ENCODE results near the gene TTLL8.

DNA sequence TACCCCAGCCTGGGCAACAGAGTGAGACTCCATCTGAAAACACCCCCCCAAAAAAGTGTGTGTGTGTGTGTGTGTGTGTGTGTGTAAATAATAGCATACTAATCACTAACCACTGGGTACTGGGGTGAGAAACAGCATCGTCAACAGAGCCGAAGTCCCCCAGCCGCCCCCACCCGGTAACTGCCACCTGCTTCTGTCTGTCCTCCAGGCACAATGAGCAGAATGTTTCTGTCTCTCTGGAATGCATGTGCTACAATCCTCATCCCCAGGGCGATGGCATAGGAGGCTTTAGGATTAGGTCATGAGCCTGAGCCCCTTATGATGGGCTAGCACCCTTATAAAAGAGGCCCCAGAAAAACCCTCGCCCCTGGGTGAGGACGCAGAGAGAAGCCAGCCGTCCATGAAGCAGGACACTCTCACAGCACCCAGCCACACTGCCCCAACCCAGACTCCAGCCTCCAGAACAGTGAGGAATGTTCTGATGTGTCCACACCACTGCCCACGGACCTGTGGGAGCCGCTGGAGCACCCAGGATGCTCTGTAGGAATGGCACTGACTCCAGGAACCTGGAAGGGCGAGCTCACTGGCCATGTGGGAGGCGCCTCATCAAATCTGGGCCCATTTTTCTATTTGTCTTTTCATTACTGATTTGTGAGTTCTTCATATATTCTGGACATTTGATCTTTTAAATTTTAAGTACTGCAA, 9.9 kb downstream of the TTLL8 start:
- TF ChIP-seq, protein P1, sequence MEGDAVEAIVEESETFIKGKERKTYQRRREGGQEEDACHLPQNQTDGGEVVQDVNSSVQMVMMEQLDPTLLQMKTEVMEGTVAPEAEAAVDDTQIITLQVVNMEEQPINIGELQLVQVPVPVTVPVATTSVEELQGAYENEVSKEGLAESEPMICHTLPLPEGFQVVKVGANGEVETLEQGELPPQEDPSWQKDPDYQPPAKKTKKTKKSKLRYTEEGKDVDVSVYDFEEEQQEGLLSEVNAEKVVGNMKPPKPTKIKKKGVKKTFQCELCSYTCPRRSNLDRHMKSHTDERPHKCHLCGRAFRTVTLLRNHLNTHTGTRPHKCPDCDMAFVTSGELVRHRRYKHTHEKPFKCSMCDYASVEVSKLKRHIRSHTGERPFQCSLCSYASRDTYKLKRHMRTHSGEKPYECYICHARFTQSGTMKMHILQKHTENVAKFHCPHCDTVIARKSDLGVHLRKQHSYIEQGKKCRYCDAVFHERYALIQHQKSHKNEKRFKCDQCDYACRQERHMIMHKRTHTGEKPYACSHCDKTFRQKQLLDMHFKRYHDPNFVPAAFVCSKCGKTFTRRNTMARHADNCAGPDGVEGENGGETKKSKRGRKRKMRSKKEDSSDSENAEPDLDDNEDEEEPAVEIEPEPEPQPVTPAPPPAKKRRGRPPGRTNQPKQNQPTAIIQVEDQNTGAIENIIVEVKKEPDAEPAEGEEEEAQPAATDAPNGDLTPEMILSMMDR (conservative IDR thresholded peaks at IDR 0.05 in 1 of 2, IDR thresholded peaks at IDR 0.05 in 1 of 2; ENCODE audit: low read depth in 1 of 2, low read length in 2 of 2), result no peak
- TF ChIP-seq EZH2 (IDR thresholded peaks at IDR 0.05; ENCODE audit: low read length, missing control alignments), result no peak

Measured in fibroblast of lung (primary cell).